ENCODE results near the gene BEAN1.

The BEAN1 gene

DNA sequence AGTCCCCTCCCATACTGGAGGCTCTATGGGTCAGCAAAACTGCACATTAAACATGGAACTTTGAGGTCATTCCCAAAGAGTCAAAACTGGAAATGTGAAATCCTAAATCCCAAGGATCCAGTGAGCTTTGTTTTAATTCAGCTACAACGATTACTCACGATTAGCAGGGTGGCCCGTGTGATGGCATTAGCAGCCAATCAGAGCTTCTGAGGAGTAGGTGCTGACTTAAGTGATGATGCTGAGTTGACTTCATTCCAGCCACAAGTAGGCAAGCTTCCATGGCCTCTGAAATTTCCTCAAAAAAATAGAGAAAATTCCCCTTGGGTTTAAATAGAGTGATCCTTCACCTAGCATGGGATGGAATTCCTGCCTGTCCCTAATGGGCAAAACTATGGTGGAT lies 28.1 kb upstream of the BEAN1 start:
- H3K79me2 ChIP-seq (ENCODE audit: control insufficient read depth, insufficient read depth, low read length, unreplicated experiment): no peaks in the 10 kb centered on the region

DNA sequence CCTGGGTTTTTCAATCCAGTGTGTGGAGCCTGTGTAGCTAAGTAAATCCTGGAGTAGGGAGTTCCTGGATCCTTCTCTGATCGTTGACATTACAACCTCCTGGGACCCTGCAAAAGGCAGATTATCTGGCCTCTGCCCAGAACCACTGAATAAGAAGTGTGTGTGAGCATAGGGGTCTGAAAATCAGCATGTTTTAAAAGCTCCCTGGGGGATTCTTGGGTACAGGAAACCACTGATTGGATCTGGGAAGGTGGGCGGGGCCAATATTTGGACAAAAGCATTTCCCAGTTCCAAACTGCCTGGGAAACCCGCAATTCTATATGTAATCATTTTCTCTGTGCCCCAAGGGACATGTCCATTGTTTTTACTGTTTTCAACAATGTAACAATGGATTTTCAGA lies 27.2 kb upstream of the BEAN1 start:
- Histone ChIP-seq H3K4me1 (ENCODE audit: control insufficient read depth, insufficient read depth, low read length, unreplicated experiment) (no peaks in the 10 kb centered on the region), H3K36me3 (ENCODE audit: insufficient read depth, low read length) (no peaks in the 10 kb centered on the region), H3K27ac (ENCODE audit: low read depth, low read length) (no peak overlapping the region), H3K27me3 (ENCODE audit: insufficient read depth, low read length) (peaks cover 8% of the 10 kb centered on the region; the same call in 1 of the 2 replicates), H2AFZ (ENCODE audit: low read length, unreplicated experiment) (no peak overlapping the region), H3K4me3 (ENCODE audit: low read depth, low read length) (no peak overlapping the region), H3K79me2 (ENCODE audit: control insufficient read depth, insufficient read depth, low read length, unreplicated experiment) (no peaks in the 10 kb centered on the region)

More for the DNA sequence above, 28.1 kb upstream of the BEAN1 start:
- Histone ChIP-seq H3K27ac (ENCODE audit: low read depth, low read length) (no peak overlapping the region), H3K4me1 (ENCODE audit: control insufficient read depth, insufficient read depth, low read length, unreplicated experiment) (no peaks in the 10 kb centered on the region), H3K27me3 (ENCODE audit: insufficient read depth, low read length) (peaks cover 3% of the 10 kb centered on the region; the same call in 1 of the 2 replicates), H2AFZ (ENCODE audit: low read length, unreplicated experiment) (no peak overlapping the region), H3K4me3 (ENCODE audit: low read depth, low read length) (no peak overlapping the region), H3K36me3 (ENCODE audit: insufficient read depth, low read length) (no peaks in the 10 kb centered on the region)

DNA sequence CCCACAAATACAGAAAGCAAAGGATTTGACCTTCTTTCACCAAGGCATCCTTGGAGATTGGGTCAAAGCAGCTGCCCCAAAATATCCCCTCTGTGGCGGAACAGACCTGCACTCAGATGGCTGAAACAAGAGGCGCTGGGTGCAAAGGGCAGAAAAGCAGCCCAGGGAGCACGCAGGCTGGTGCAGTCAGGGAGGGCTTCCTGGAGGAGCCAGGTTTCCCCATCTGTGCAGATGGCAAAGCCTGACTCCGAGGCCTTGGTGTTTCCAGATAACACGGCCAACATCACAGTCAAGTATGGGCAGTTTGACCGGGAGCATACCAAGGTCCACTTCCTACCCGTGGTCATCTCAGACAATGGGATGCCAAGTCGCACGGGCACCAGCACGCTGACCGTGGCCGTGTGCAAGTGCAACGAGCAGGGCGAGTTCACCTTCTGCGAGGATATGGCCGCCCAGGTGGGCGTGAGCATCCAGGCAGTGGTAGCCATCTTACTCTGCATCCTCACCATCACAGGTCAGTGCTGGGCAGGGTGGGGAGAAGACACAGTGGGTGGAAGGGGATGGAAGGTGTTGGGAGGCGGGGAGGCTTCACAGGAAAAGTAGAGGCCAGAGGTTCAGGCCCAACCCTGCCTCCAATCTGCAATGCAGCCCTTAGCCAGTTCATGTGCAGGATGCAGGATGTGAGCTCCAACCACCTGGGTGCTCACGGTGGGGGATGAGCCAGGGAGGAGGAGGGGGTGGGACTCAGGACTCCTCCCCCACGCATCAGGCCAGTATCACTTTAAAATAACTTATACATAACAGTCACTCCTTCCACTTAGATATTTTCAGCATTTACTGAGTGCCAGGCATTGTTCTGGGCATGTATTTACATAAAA lies 26.4 kb upstream of the BEAN1 start:
- no peaks in the 10 kb centered on the region for H3K36me3 ChIP-seq (ENCODE audit: insufficient read depth, low read length)
- H3K4me3 ChIP-seq (ENCODE audit: low read depth, low read length): no peak overlapping the region
- H3K79me2 ChIP-seq (ENCODE audit: control insufficient read depth, insufficient read depth, low read length, unreplicated experiment): no peaks in the 10 kb centered on the region
- no peaks in the 10 kb centered on the region for H3K4me1 ChIP-seq (ENCODE audit: control insufficient read depth, insufficient read depth, low read length, unreplicated experiment)
- H3K27ac ChIP-seq (ENCODE audit: low read depth, low read length): no peak overlapping the region
- peaks cover 15% of the 10 kb centered on the region; the same call in 1 of the 2 replicates for H3K27me3 ChIP-seq (ENCODE audit: insufficient read depth, low read length)
- H2AFZ ChIP-seq (ENCODE audit: low read length, unreplicated experiment): no peak overlapping the region

DNA sequence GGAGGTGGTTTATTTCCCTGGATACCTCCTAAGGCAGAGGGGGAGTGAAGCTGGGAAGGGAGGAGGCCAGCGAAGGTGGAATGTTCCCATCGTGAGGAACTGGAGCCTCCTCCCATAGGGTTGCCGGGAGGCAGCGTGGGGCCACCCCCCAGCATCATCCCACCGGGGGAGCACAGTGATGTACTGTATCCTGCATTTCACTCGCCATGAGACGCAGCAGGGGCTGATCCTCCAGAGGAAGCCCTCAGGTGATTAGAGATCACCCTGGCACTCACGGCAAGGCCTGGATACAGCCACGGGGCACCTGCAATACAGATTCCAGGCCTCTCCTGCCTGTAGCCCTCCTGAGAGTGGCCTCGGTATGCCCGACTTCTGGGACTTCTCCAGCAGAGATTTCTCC lies 25.5 kb upstream of the BEAN1 start:
- Histone ChIP-seq H3K27me3 (ENCODE audit: insufficient read depth, low read length) (peaks cover 18% of the 10 kb centered on the region), H3K27ac (ENCODE audit: low read depth, low read length) (no peak overlapping the region), H3K79me2 (ENCODE audit: control insufficient read depth, insufficient read depth, low read length, unreplicated experiment) (no peaks in the 10 kb centered on the region), H2AFZ (ENCODE audit: low read length, unreplicated experiment) (no peak overlapping the region), H3K4me3 (ENCODE audit: low read depth, low read length) (no peak overlapping the region), H3K36me3 (ENCODE audit: insufficient read depth, low read length) (no peaks in the 10 kb centered on the region), H3K4me1 (ENCODE audit: control insufficient read depth, insufficient read depth, low read length, unreplicated experiment) (no peaks in the 10 kb centered on the region)

DNA sequence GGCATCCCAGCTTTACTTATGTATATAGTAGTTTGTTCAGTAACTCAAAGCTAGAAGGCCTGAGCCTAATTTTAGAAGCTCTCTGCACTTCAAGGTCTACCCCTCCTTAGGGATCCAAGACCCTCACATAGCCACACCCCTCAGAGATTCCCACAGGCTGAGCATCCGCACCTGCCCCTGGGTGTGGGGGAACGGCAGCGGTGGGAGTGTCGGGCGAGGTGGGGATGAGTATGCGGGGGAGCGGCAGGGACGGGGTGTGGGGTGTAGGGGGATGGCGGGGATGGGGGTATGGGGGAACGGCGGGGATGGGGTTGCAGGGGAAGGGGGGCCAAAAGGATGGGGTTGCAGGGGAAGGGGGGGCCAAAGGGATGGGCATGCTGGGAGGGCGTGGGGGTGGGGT lies 24.9 kb upstream of the BEAN1 start:
- H3K27me3 ChIP-seq (ENCODE audit: insufficient read depth, low read length): peaks cover 18% of the 10 kb centered on the region
- H3K4me3 ChIP-seq (ENCODE audit: low read depth, low read length): no peak overlapping the region
- no peak overlapping the region for H3K27ac ChIP-seq (ENCODE audit: low read depth, low read length)
- H3K79me2 ChIP-seq (ENCODE audit: control insufficient read depth, insufficient read depth, low read length, unreplicated experiment): no peaks in the 10 kb centered on the region
- H2AFZ ChIP-seq (ENCODE audit: low read length, unreplicated experiment): no peak overlapping the region
- H3K36me3 ChIP-seq (ENCODE audit: insufficient read depth, low read length): no peaks in the 10 kb centered on the region
- H3K4me1 ChIP-seq (ENCODE audit: control insufficient read depth, insufficient read depth, low read length, unreplicated experiment): peaks cover 3% of the 10 kb centered on the region

DNA sequence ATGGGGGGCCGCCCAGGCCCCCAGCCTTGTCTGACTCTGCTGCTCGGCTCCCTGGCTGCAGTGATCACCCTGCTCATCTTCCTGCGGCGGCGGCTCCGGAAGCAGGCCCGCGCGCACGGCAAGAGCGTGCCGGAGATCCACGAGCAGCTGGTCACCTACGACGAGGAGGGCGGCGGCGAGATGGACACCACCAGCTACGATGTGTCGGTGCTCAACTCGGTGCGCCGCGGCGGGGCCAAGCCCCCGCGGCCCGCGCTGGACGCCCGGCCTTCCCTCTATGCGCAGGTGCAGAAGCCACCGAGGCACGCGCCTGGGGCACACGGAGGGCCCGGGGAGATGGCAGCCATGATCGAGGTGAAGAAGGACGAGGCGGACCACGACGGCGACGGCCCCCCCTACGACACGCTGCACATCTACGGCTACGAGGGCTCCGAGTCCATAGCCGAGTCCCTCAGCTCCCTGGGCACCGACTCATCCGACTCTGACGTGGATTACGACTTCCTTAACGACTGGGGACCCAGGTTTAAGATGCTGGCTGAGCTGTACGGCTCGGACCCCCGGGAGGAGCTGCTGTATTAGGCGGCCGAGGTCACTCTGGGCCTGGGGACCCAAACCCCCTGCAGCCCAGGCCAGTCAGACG lies 24.4 kb upstream of the BEAN1 start:
- H3K79me2 ChIP-seq (ENCODE audit: control insufficient read depth, insufficient read depth, low read length, unreplicated experiment): no peaks in the 10 kb centered on the region
- H3K4me1 ChIP-seq (ENCODE audit: control insufficient read depth, insufficient read depth, low read length, unreplicated experiment): peaks cover 4% of the 10 kb centered on the region
- H3K27ac ChIP-seq (ENCODE audit: low read depth, low read length): no peak overlapping the region
- H3K36me3 ChIP-seq (ENCODE audit: insufficient read depth, low read length): no peaks in the 10 kb centered on the region
- H3K4me3 ChIP-seq (ENCODE audit: low read depth, low read length): no peak overlapping the region
- no peak overlapping the region for H2AFZ ChIP-seq (ENCODE audit: low read length, unreplicated experiment)
- H3K27me3 ChIP-seq (ENCODE audit: insufficient read depth, low read length): peaks cover 18% of the 10 kb centered on the region

DNA sequence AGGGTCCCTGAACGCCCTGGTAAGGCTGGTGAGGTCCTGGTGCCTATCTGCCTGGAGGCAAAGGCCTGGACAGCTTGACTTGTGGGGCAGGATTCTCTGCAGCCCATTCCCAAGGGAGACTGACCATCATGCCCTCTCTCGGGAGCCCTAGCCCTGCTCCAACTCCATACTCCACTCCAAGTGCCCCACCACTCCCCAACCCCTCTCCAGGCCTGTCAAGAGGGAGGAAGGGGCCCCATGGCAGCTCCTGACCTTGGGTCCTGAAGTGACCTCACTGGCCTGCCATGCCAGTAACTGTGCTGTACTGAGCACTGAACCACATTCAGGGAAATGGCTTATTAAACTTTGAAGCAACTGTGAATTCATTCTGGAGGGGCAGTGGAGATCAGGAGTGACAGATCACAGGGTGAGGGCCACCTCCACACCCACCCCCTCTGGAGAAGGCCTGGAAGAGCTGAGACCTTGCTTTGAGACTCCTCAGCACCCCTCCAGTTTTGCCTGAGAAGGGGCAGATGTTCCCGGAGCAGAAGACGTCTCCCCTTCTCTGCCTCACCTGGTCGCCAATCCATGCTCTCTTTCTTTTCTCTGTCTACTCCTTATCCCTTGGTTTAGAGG lies 23.5 kb upstream of the BEAN1 start:
- no peak overlapping the region for H3K27ac ChIP-seq (ENCODE audit: low read depth, low read length)
- peaks cover 13% of the 10 kb centered on the region for H3K4me1 ChIP-seq (ENCODE audit: control insufficient read depth, insufficient read depth, low read length, unreplicated experiment)
- H3K79me2 ChIP-seq (ENCODE audit: control insufficient read depth, insufficient read depth, low read length, unreplicated experiment): no peaks in the 10 kb centered on the region
- H3K27me3 ChIP-seq (ENCODE audit: insufficient read depth, low read length): peaks cover 18% of the 10 kb centered on the region
- no peak overlapping the region for H3K4me3 ChIP-seq (ENCODE audit: low read depth, low read length)
- H2AFZ ChIP-seq (ENCODE audit: low read length, unreplicated experiment): no peak overlapping the region
- H3K36me3 ChIP-seq (ENCODE audit: insufficient read depth, low read length): no peaks in the 10 kb centered on the region

DNA sequence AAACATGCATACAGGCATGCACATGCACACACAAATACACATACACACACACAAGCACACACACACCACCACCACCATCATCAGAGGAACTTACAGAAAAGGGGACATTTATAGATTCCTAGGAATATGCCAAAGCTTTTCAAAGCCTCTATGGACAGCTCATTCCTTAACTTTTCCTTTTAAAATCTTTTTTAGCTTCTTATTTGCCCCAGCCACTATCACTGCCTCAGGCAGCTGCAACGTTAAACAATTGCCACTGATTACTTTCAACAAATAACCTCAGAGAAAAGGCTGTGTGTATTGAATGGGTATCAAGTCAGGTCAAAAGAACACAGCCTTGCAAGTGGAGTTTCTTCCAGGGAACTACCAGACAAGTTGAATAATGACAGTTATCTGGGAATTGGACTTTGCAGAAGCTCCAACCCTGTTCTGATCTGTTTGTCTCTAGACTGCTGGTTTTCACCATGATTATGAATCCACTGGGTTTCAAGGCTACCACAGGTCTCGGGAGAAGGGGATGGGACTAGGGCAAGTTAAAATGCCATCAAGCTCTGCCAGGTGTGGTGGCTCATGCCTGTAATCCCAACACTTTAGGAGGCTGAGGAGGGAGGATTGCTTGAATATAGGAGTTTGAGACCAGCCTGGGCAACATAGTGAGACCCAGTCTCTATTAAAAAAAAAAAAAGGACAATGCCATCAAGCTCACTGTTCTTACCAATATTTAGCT lies 21.9 kb upstream of the BEAN1 start:
- Histone ChIP-seq H3K4me3 (ENCODE audit: low read depth, low read length) (no peak overlapping the region), H2AFZ (ENCODE audit: low read length, unreplicated experiment) (no peak overlapping the region), H3K79me2 (ENCODE audit: control insufficient read depth, insufficient read depth, low read length, unreplicated experiment) (no peaks in the 10 kb centered on the region), H3K4me1 (ENCODE audit: control insufficient read depth, insufficient read depth, low read length, unreplicated experiment) (peaks cover 26% of the 10 kb centered on the region), H3K27me3 (ENCODE audit: insufficient read depth, low read length) (peaks cover 18% of the 10 kb centered on the region), H3K27ac (ENCODE audit: low read depth, low read length) (no peak overlapping the region), H3K36me3 (ENCODE audit: insufficient read depth, low read length) (no peaks in the 10 kb centered on the region)

DNA sequence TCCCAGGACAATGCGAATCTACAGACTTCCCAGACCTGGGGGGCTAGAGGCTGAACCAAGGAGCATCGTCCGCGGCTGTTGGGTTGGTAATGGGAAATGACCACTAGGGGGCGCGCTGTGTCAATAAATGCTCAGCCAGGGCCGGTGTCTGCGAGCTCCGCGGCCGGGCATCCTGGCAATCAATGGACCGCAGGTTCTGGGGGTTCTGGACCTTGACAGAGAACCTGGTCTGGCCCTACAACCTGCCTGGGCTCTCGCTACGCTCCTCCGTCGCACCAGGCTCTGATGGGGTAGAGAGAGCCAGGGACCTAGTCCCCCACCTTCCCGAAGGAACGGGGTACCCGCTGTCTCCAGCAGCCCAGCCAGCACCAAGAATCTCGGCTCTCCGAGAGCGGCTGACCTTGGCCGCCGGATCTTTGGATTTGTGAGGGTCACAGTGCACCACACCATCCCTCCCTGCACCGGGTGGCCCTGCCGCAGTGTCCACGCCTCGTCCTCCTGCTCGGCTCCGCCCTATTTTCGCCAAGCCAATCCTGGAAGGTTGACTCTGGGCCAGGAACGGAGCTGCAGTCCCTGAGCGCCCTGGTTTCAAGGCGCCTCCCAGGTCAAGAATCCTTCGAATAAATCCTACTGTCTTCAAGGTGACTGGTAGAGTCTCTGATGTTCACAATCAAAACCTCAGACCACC lies 20.4 kb upstream of the BEAN1 start:
- Histone ChIP-seq H3K36me3 (ENCODE audit: insufficient read depth, low read length) (no peaks in the 10 kb centered on the region), H2AFZ (ENCODE audit: low read length, unreplicated experiment) (peak overlapping the region; percentile 97), H3K27me3 (ENCODE audit: insufficient read depth, low read length) (peaks cover 18% of the 10 kb centered on the region), H3K4me1 (ENCODE audit: control insufficient read depth, insufficient read depth, low read length, unreplicated experiment) (peaks cover 26% of the 10 kb centered on the region), H3K79me2 (ENCODE audit: control insufficient read depth, insufficient read depth, low read length, unreplicated experiment) (no peaks in the 10 kb centered on the region), H3K27ac (ENCODE audit: low read depth, low read length) (no peak overlapping the region), H3K4me3 (ENCODE audit: low read depth, low read length) (peak overlapping the region; percentile 87)
